Brain microvascular endothelial cell (primary cell): Measurements from ENCODE around the gene SEMA5A.

Experiments
- DNase-seq: peaks from one replicate; pipeline ENCODE4 v3.0.0-alpha.2; 2020
- H3K27ac ChIP-seq: fragments of 250-450 bp; sonication (Bioruptor Pico); 2 replicates; pipeline ENCODE4 v1.5.1; 2020; ENCODE audit warnings: mild to moderate bottlenecking, moderate library complexity
- H3K27me3 ChIP-seq: fragments of 250-450 bp; sonication (Bioruptor Pico); replicated peaks from 2 replicates; pipeline ENCODE4 v1.5.1; 2020; ENCODE audit warnings: mild to moderate bottlenecking
- H3K36me3 ChIP-seq: fragments of 250-450 bp; sonication (Bioruptor Pico); replicated peaks from 2 replicates; pipeline ENCODE4 v1.5.1; 2020; ENCODE audit warnings: mild to moderate bottlenecking
- H3K4me3 ChIP-seq: 2 replicates; pipeline ENCODE4 v1.5.1; 2011; ENCODE audit warnings: low read depth, mild to moderate bottlenecking, control low read depth, low read length, moderate library complexity
- CTCF ChIP-seq: IDR thresholded peaks from 2 replicates; pipeline ENCODE4 v1.5.1; 2011; ENCODE audit warnings: low read depth, mild to moderate bottlenecking, moderate library complexity, low read length, control low read depth, inconsistent platforms; ENCODE audit errors: missing control alignments
- in situ Hi-C: cut with HindIII; loops from 2 replicates; pipeline ENCODE4 v1.10.0; 2017; ENCODE audit warnings: low sequenced_read_pairs, low pct_ligation_motif_present

Gene SEMA5A

GRCh38 chr5:9529513-9529912, 16.4 kb downstream of the SEMA5A start:
- no peak overlapping the region for H3K4me3 ChIP-seq
- TF ChIP-seq CTCF, result no peak
- H3K36me3 ChIP-seq, result no peaks in the 10 kb centered on the region
- no peak overlapping the region for H3K27ac ChIP-seq
- H3K27me3 ChIP-seq, result no peaks in the 10 kb centered on the region
- in situ Hi-C loops, result no loop called here
- DNase-seq, result no peak

- H3K27ac ChIP-seq, result no peak overlapping the region
- DNase-seq, result no peak
- H3K27me3 ChIP-seq, result no peaks in the 10 kb centered on the region
- no peak overlapping the region for H3K4me3 ChIP-seq
- no peaks in the 10 kb centered on the region for H3K36me3 ChIP-seq
- in situ Hi-C loops, result no loop called here
- TF ChIP-seq CTCF, result no peak
Observed at GRCh38 chr5:9529041-9529480, 16.8 kb downstream of the SEMA5A start.

- DNase-seq, result no peak
- no peak for TF ChIP-seq CTCF
- Histone ChIP-seq H3K36me3 (no peaks in the 10 kb centered on the region), H3K27me3 (no peaks in the 10 kb centered on the region), H3K4me3 (no peak overlapping the region), H3K27ac (no peak overlapping the region)
- in situ Hi-C loops, result no loop called here
Observed at GRCh38 chr5:9524941-9525340, 20.9 kb downstream of the SEMA5A start.

- TF ChIP-seq CTCF, result no peak
- H3K4me3 ChIP-seq, result no peak overlapping the region
- no peaks in the 10 kb centered on the region for H3K36me3 ChIP-seq
- in situ Hi-C loops, result no loop called here
- no peak overlapping the region for H3K27ac ChIP-seq
- DNase-seq, result peak; percentile 33
- no peaks in the 10 kb centered on the region for H3K27me3 ChIP-seq
Observed at GRCh38 chr5:9523090-9523823, 22.6 kb downstream of the SEMA5A start.

GRCh38 chr5:9519537-9519936, 26.3 kb downstream of the SEMA5A start:
- H3K36me3 ChIP-seq, result no peaks in the 10 kb centered on the region
- no peak for DNase-seq
- in situ Hi-C loops, result no loop called here

More at GRCh38 chr5:9519537-9519936, 26.3 kb downstream of the SEMA5A start:
- Histone ChIP-seq H3K27ac (no peak overlapping the region), H3K4me3 (no peak overlapping the region), H3K27me3 (no peaks in the 10 kb centered on the region)
- no peak for TF ChIP-seq CTCF
